ENCODE data around the gene ST6GAL1. TPM values are rescaled to one million over a fixed set of nuclear protein-coding genes. Genes with fewer than 3 reads are reported as not detected.

ST6GAL1 gene
- total RNA-seq, 1 donor from 2014 or later, result 84.3 TPM

DNA sequence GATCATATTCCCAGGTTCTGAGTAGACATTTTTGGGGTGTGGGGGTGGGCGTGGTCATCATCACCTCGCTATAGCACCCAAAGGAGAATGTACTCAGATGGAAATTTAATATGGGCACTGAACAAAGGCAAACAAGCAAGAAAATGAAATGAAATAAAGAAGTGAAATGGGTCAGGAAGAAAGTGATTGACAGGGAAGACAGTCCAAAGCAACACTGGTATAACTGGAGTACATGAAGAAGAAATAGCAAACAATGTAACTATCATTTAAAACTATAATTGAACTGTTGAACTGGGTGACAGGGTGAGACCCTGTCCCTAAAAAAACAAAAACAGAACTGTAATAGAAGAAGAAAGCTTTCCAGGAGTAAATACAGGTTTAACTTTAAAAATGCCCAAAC, 184.2 kb downstream of the ST6GAL1 start:
- DNase-seq, result no peak
- TF ChIP-seq CTCF (IDR thresholded peaks at IDR 0.05; ENCODE audit: borderline replicate concordance), result no peak
- intact Hi-C loops (cut with micrococcal nuclease), result loop anchor here (5.0 kb wide), 1 partner anchor 53 kb away; no protein-coding TSS in a partner anchor
- H3K27ac ChIP-seq (replicated peaks), result no peak overlapping the region
- no peaks in the 10 kb centered on the region for H3K4me1 ChIP-seq
- no peaks in the 10 kb centered on the region for H3K36me3 ChIP-seq
- H3K9me3 ChIP-seq (replicated peaks), result no peaks in the 10 kb centered on the region
- H3K27me3 ChIP-seq (ENCODE audit: low read depth), result no peaks in the 10 kb centered on the region
- no peak overlapping the region for H3K4me3 ChIP-seq

GRCh38 chr3:187120326-187120725, 190.0 kb downstream of the ST6GAL1 start:
- Histone ChIP-seq H3K4me1 (no peaks in the 10 kb centered on the region), H3K9me3 (replicated peaks) (no peaks in the 10 kb centered on the region), H3K36me3 (no peaks in the 10 kb centered on the region), H3K27me3 (ENCODE audit: low read depth) (no peaks in the 10 kb centered on the region), H3K27ac (replicated peaks) (no peak overlapping the region), H3K4me3 (no peak overlapping the region)
- intact Hi-C loops (cut with micrococcal nuclease), result no loop called here
- TF ChIP-seq CTCF (IDR thresholded peaks at IDR 0.05; ENCODE audit: borderline replicate concordance), result no peak
- DNase-seq, result no peak

GRCh38 chr3:187122261-187122660, 191.9 kb downstream of the ST6GAL1 start:
- H3K27me3 ChIP-seq (ENCODE audit: low read depth), result no peaks in the 10 kb centered on the region
- H3K27ac ChIP-seq (replicated peaks), result no peak overlapping the region
- no peaks in the 10 kb centered on the region for H3K36me3 ChIP-seq
- H3K4me1 ChIP-seq, result no peaks in the 10 kb centered on the region
- H3K9me3 ChIP-seq (replicated peaks), result no peaks in the 10 kb centered on the region
- no peak overlapping the region for H3K4me3 ChIP-seq
- no peak for DNase-seq
- intact Hi-C loops (cut with micrococcal nuclease), result no loop called here
- no peak for TF ChIP-seq CTCF (IDR thresholded peaks at IDR 0.05; ENCODE audit: borderline replicate concordance)

- DNase-seq, result no peak
- no peaks in the 10 kb centered on the region for H3K36me3 ChIP-seq
- no peak for TF ChIP-seq CTCF (IDR thresholded peaks at IDR 0.05; ENCODE audit: borderline replicate concordance)
- H3K9me3 ChIP-seq (replicated peaks), result no peaks in the 10 kb centered on the region
- no peaks in the 10 kb centered on the region for H3K27me3 ChIP-seq (ENCODE audit: low read depth)
- H3K4me3 ChIP-seq, result no peak overlapping the region
- no peak overlapping the region for H3K27ac ChIP-seq (replicated peaks)
- H3K4me1 ChIP-seq, result no peaks in the 10 kb centered on the region
- intact Hi-C loops (cut with micrococcal nuclease), result no loop called here
Observed at GRCh38 chr3:187125319-187126031, 195.1 kb downstream of the ST6GAL1 start.

Other genes starting within 250 kb of the ST6GAL1 start
- 0.14 TPM for gene KNG1, start 213.2 kb upstream of the ST6GAL1 start, total RNA-seq
- gene EIF4A2, start 146.9 kb upstream of the ST6GAL1 start, total RNA-seq, result 468 TPM
- 9.6 TPM for gene RFC4, start 124.0 kb upstream of the ST6GAL1 start, total RNA-seq
- gene ADIPOQ, start 87.8 kb upstream of the ST6GAL1 start, total RNA-seq, result 0.69 TPM
- gene RPL39L, start 209.0 kb downstream of the ST6GAL1 start, total RNA-seq, result 2.9 TPM